Measurements from ENCODE around the gene S100A11.

- no peak for TF ChIP-seq CTCF (IDR thresholded peaks at IDR 0.05; ENCODE audit: insufficient read depth, low read length)
- TF ChIP-seq REST (IDR thresholded peaks at IDR 0.05; ENCODE audit: insufficient replicate concordance, low read depth): no peak
These were observed 21.9 kb downstream of the S100A11 start for GRCh38 chr1:152014943-152015342.
